GM12874 (cell line): ENCODE measurements around the gene ZCCHC14.

Source experiments
- TF ChIP-seq, protein P1 (sequence below): IDR thresholded peaks from 2 replicates; pipeline ENCODE4 v1.5.1; 2011; ENCODE audit warnings: low read depth, mild to moderate bottlenecking, control low read depth, low read length, moderate library complexity; ENCODE audit not compliant: insufficient read depth

Gene ZCCHC14

GRCh38 chr16:87375426-87376135 is 117.2 kb downstream of the ZCCHC14 start:
- TF ChIP-seq, protein P1, sequence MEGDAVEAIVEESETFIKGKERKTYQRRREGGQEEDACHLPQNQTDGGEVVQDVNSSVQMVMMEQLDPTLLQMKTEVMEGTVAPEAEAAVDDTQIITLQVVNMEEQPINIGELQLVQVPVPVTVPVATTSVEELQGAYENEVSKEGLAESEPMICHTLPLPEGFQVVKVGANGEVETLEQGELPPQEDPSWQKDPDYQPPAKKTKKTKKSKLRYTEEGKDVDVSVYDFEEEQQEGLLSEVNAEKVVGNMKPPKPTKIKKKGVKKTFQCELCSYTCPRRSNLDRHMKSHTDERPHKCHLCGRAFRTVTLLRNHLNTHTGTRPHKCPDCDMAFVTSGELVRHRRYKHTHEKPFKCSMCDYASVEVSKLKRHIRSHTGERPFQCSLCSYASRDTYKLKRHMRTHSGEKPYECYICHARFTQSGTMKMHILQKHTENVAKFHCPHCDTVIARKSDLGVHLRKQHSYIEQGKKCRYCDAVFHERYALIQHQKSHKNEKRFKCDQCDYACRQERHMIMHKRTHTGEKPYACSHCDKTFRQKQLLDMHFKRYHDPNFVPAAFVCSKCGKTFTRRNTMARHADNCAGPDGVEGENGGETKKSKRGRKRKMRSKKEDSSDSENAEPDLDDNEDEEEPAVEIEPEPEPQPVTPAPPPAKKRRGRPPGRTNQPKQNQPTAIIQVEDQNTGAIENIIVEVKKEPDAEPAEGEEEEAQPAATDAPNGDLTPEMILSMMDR = no peak

- TF ChIP-seq, protein P1 = no peak
These were observed 118.5 kb downstream of the ZCCHC14 start for GRCh38 chr16:87374313-87374712.

DNA sequence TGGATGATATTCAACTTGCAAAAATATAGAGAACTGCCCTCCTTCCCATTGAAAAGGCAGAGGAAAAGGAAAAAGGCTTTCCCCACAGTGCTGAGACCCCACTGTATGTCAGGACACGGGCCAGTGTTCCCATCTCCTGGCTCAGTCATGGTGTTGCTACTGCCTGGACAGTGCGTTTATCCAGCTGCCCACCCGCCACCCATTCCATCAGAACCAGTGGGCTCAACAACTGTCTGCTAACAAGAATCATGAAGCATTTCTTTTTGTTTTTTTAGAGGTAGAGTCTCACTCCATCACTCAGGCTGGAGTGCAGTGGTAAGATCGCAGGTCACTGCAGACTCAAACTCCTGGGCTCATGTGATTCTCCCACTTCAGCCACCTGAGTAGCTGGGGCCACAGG is 120.5 kb downstream of the ZCCHC14 start:
- TF ChIP-seq, protein P1 = no peak

- TF ChIP-seq, protein P1 = no peak
These were observed 121.5 kb downstream of the ZCCHC14 start for GRCh38 chr16:87371261-87371866.

DNA sequence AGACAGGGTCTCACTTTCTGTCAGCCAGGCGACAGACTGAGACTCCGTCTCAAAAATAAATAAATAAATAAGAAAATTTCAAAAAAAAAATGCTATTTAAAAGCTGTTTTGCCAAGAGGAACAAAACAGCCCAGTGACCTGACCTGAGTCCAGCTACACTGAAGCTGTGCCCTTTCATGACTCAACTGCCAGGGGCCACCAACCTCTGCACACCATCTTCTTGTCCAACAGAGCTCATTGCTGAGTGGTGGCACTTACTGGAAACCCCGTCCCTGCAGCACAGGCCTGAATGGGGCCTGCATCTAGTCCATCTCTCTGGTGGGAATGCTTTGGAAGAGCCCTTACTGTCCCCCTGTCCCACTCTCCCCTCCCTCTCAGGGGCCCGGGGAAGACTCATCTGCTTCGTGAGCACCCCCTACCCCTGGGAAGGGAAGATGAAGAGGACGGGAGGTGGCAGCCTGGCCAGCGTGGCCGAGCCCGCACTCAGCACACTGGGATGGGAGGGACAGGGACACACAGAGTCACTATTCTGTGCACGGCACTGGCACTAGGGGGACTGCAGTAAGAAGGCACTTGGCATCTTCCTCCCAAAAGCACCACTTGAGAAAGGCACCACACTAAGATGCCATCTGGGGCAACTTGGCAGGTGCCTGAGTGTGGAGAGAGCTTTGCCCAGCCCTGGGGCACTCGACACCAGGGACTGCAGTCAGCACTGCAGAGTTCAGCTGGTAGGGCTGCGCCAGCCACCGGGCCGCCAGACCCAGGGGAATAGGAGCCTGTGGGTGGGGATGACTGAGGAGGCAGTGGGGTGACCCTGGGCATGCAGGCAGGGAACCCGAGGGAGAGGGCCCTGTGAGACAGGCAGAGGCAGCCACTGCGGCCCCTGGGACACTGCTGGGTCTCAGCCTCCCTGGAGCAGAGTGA is 122.8 kb downstream of the ZCCHC14 start:
- TF ChIP-seq, protein P1 = no peak

GRCh38 chr16:87369117-87369765 is 123.6 kb downstream of the ZCCHC14 start:
- TF ChIP-seq, protein P1 = no peak
